BJ (cell line): ENCODE measurements around the gene RGR. TPM values are rescaled to one million over a fixed set of nuclear protein-coding genes. Genes with fewer than 3 reads are reported as not detected.

Experiments used
- CTCF ChIA-PET: fragments of 350-600 bp; formaldehyde crosslinking; extraction: SDS; loops from one replicate; lab custom pipeline; 2021; ENCODE audit warnings: antibody characterized with exemption, inconsistent platforms; lab: Yijun Ruan, JAX
- POLR2A ChIA-PET: fragments of 300-600 bp; sonication (Branson Sonifier 250); formaldehyde crosslinking; extraction: SDS; loops from one replicate; lab custom pipeline; 2021; ENCODE audit warnings: antibody characterized with exemption; lab: Charles Lee
- DNase-seq: peaks from one replicate; pipeline ENCODE4 v3.0.0-alpha.2; 2011; ENCODE audit warnings: low read depth
- H3K27me3 ChIP-seq: 2 replicates; pipeline ENCODE4 v1.6.0; 2011; ENCODE audit warnings: low read length; ENCODE audit not compliant: control insufficient read depth, insufficient read depth
- H3K36me3 ChIP-seq: 2 replicates; pipeline ENCODE4 v1.5.1; 2011; ENCODE audit warnings: low read length; ENCODE audit not compliant: control insufficient read depth, insufficient read depth
- H3K4me3 ChIP-seq: 2 replicates; pipeline ENCODE4 v1.5.1; 2011; ENCODE audit warnings: low read depth, mild to moderate bottlenecking, control low read depth, low read length
- polyA plus RNA-seq: library from polyadenylated mRNA; depleted of rRNA; stranded (reverse); fragments of >200 nt; gene quantifications from 2 replicates; pipeline ENCODE4 v1.2.3, GENCODE V29; 2011
- TF ChIP-seq, protein P1 (sequence below): IDR thresholded peaks from 2 replicates; pipeline ENCODE4 v1.5.1; 2011; ENCODE audit warnings: low read depth, mild to moderate bottlenecking, control low read depth, inconsistent platforms, low read length, moderate library complexity; ENCODE audit not compliant: insufficient read depth

The RGR gene
- polyA plus RNA-seq, 1 experiment, result not detected

DNA sequence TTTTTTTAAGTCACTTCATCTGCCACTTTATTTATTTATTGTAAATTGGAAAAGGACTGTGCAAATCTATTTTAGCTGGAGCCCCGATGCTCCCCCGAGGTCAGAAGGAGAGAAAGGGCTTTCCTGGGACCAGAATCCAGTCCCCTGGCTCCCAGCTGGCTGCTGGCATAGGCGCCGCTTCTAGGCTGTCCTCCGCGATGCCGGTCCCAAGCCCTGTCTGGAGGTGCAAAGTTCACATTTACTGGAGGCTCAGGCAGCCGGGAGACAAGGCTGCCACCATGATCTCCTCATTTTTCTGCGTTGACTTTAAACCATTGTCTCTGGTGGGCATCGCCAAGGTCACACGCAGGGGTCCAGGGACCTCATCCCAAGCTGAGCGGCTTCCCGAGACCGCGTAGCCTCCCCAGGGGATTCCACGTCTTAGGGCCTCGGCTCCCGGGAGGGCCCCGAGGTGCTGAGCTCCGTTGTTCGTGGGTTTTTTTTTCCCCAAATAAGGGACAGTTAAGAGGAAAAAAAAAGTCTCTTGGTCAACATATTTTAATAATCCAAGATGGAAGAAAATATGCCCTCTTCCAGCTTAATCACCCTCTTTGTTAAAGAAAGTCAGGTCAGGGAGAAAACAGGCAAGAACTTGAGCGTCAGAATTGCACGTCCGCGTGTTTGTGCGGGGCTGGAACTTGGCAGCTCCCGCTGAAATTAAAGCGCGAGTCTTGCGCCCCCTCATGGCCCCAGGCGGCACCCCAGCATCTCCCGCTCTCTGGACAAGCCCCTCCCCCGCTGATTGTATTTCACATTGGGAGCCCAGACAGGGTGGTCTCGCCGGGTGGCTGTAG is 11.9 kb downstream of the RGR start:
- H3K36me3 ChIP-seq, result no peaks in the 10 kb centered on the region

DNA sequence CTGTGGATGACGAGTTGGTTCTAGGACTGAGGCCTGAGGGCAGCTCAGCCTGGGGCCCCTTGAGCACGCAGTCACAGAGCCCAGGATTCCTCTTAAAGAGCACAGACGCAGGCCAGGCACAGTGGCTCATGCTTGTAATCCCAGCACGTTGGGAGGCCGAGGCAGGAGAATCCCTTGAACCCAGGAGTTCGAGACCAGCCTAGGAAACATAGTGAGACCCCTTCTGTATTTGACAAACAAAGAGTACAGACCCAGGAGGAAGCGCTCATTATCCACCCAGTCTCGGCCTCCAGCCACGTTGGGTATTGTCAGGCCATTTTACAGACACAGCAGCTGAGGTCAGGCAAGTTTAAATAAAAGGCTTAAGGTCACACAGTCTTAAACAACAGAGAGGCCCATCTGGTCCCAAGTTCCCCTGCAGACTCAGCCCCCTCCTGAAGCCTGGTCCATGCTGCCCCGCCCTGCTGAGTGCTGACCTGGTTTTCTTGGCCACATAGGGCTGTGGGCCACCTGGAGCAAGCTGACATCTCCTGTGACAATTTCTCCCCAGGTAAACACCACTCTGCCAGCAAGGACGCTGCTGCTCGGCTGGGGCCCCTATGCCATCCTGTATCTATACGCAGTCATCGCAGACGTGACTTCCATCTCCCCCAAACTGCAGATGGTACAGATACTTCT is 12.6 kb downstream of the RGR start:
- Histone ChIP-seq H3K36me3 (no peaks in the 10 kb centered on the region), H3K27me3 (peaks cover 9% of the 10 kb centered on the region; the same call in 1 of the 2 replicates), H3K4me3 (no peak overlapping the region)
- ChIA-PET CTCF (interaction anchor here (0.7 to 2.1 kb wide), 4 partner anchors 10 to 283 kb away, joined by 3 to 7 read pairs (median 4); no protein-coding TSS in a partner anchor), POLR2A (no interaction called here)
- DNase-seq, result no peak
- TF ChIP-seq, protein P1, sequence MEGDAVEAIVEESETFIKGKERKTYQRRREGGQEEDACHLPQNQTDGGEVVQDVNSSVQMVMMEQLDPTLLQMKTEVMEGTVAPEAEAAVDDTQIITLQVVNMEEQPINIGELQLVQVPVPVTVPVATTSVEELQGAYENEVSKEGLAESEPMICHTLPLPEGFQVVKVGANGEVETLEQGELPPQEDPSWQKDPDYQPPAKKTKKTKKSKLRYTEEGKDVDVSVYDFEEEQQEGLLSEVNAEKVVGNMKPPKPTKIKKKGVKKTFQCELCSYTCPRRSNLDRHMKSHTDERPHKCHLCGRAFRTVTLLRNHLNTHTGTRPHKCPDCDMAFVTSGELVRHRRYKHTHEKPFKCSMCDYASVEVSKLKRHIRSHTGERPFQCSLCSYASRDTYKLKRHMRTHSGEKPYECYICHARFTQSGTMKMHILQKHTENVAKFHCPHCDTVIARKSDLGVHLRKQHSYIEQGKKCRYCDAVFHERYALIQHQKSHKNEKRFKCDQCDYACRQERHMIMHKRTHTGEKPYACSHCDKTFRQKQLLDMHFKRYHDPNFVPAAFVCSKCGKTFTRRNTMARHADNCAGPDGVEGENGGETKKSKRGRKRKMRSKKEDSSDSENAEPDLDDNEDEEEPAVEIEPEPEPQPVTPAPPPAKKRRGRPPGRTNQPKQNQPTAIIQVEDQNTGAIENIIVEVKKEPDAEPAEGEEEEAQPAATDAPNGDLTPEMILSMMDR, result no peak

More for the DNA sequence above, 11.9 kb downstream of the RGR start:
- no peak for DNase-seq
- ChIA-PET CTCF (interaction anchor here (0.6 to 2.1 kb wide), 5 partner anchors 10 to 1974 kb away, joined by 3 to 7 read pairs (median 3); no protein-coding TSS in a partner anchor), POLR2A (no interaction called here)
- Histone ChIP-seq H3K27me3 (peaks cover 7% of the 10 kb centered on the region; the same call in 1 of the 2 replicates), H3K4me3 (no peak overlapping the region)
- TF ChIP-seq, protein P1, result peak; percentile 61

DNA sequence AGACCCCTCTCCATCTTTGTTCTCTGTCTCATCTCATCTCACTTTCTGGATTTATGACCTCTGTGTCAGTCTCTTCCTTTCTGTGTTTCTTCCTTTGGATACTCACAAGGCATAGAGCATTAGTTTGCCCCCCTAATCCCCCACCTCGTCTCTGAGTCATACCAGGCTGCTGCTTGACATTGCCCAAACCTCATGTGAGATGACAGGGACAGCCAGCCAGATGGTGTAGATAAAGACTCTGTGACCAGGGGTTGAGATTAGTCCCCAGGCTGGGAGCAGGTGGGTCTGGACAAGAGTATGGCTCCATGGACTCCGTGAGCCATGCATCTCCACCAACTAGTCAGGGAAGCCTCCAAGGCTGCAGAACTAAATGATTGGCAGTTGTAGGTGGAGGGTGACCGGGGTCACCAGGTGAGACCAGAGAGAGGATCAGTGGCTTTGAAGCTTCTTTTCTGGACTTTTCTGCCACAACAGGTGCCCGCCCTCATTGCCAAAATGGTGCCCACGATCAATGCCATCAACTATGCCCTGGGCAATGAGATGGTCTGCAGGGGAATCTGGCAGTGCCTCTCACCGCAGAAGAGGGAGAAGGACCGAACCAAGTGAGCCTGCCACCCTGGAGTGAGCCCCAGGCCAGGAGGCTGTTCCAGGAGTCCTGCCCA is 13.3 kb downstream of the RGR start:
- CTCF ChIA-PET, result interaction anchor here (1.5 to 2.1 kb wide), 3 partner anchors 9 to 282 kb away, joined by 4 to 7 read pairs (median 6); no protein-coding TSS in a partner anchor
- DNase-seq, result no peak
- peaks cover 7% of the 10 kb centered on the region; the same call in 1 of the 2 replicates for H3K27me3 ChIP-seq
- POLR2A ChIA-PET, result no interaction called here
- TF ChIP-seq, protein P1, result no peak
- no peaks in the 10 kb centered on the region for H3K36me3 ChIP-seq
- no peak overlapping the region for H3K4me3 ChIP-seq

DNA sequence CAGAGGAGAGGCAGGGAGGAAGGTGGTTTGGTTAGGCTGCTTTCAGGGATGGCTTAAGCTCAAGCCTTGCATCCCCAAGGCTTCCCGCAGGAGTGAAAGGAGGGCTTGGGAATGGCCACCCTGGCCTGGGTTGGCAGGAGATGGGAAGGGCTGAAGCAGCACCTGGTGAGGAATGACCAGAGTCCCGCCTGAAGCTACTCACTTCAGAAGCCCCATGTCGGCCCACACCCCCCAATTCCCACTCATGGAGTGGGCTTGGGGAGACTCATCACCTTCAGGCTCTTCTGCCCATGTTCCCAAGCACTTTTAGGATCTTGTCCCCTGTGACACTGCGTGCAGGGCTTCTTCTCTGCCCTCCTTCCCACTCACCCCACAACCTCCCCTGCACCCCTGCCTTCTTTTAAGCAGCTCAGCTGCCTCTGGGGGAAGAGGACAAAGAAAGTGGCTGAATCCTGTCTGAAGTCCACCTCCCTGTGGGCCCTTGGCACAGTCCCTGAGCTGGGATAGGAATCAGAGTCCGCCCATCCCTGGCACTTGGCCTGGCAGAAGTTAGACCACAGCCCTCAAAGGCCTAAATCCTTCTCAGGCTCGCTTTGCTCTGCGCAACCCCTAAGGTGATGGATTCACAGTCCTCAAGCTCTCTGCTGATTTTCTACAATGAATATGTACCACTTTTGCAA is 16.5 kb downstream of the RGR start:
- CTCF ChIA-PET, result interaction anchor here (0.8 to 11.6 kb wide), 6 partner anchors 11 to 559 kb away, joined by 3 to 221 read pairs (median 3); no protein-coding TSS in a partner anchor
- POLR2A ChIA-PET, result no interaction called here
- DNase-seq, result no peak
- H3K4me3 ChIP-seq, result no peak overlapping the region
- peaks cover 7% of the 10 kb centered on the region; the same call in 1 of the 2 replicates for H3K27me3 ChIP-seq
- no peaks in the 10 kb centered on the region for H3K36me3 ChIP-seq
- TF ChIP-seq, protein P1, result no peak
